ENCODE measurements around the gene MROH8.

The MROH8 gene

DNA sequence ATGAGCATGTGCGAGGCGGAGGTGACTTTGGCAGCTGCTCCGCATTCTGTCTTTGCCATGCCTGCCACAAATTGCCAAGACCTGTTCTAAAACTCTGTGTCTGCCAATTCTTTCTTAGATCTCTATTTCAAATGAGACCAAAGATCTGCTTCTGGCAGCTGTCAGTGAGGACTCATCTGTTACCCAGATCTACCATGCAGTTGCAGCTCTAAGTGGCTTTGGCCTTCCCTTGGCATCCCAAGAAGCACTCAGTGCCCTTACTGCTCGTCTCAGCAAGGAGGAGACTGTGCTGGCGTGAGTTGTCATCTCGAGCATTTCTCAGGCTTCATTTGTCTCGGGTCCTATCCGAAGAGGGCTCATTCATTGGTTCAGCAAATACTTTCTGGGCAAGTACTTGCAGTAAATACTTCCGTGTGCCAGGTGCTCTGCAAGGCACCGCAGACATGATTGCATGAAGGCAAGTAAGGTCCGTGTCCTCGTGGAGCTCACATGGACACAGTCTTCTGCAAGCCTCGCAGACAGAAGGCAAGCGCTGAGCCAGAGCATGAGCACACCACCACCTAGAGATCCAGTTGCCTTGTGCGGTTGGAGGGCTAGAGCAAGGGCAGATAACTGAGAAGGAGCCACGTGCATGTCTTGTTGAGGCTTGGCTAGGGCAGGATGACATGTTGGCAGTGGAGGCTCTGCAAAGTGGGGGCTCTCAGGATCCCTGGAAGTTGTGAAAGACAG, 19.7 kb upstream of the MROH8 start:
- DNase-seq: no peak

DNA sequence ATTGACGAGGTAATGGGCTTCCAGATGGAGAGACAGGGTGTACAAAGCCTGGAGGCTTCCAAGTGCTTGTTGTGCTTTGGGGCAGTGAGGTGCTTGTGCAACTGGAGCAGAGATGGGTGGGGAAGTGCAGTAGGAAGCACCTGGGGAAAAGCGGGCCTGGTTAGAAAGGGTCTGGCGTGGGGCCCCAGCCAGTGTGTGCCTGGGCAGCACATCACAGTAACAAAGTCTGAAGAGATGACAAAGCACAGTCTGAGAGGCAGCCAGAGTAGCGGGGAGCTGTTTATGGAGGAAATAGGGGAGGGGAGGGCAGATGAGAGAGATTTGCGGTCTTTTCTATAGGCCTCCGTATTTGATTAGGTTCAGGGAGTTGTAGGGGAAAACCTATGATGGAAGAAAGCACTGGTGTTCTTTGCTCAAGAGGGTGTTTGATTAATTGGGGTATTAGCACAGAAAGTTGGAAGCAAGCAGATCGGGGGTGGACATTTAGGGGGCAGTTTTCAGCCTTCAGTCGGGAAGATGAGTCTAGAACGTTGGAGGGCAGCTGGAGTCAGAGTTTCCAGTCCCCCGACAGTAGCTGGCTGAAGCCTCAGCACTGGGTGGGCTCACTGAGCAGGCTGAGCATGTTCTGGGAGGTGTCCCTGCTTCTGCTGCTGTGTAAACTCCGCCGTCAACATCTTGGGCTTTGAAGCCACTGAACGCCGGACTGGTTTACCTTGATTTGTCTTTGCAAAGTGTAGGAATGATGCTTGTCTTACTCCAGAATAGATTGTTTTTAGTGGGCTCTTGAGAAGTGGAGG, 15.5 kb upstream of the MROH8 start:
- DNase-seq: no peak

DNA sequence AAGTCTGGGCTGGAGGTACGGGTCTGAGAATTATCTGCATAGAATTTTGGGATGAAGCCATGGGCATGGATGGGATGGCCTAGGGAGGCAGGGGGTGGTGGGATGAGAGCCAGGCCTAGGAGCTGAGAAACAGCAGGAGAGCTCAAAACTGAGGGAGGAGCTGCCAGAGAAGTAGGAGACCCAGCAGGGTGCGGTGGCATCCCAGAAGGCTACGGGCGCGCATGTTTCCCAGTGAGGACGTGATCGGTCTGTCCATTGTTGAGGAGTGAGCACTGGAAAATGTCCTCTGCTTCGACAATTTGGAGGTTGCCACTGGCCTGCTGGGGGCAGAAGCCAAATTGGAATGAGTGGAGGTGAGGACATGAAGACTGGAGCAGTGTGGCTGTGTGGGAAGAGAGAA, 14.5 kb upstream of the MROH8 start:
- DNase-seq: no peak

DNA sequence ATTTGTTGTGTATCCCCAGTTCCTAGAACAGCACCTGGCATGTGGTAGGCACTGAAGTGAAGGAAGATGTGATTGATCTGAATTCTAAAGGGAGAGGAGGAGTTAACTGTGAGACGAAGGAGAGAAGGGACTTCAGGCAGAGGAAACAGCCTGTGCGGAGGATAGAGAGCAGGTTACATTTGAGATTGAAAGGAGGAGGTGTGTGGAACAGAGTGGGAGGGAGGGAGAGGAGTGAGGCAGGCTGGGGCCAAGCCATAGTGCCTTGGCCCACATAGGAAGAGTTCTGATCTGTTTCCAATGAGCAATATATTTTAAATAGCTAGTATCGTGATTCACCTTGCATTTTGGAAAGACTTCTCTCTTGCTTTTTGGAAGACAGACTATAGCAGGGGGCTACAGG, 13.9 kb upstream of the MROH8 start:
- DNase-seq: no peak

DNA sequence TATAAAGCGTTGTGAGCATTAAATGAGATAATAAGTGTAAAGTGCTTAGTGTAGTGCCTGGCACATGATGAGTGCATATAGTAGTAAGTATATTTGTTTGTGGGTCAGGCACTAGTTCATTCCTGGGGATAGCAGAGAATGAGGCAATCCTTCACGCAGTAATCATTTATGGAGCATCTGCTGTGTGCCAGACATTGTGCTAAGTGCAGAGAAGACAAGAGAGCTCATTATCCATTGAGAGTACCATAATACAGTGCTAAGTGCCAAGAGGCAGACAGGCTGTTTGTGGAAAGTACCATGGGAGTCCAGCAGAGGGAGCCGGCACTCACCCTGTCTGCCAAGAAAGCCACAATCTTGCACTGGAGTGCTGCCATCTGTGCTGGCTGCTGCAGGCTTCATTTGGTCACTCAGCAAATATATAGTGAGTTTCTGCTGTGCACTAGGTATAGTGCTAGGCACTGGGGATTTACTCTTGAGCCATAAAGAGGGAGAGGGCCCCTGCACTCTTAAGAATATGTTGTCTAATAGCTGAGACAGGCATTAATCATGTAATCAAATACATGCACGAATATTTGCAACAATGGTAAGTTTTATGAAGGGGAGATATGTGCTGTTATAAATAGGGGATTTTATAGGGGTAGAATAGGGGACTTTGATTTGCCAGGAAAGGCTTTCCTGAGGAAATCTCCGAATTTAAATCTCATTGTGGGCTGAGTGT, 12.9 kb upstream of the MROH8 start:
- peak; percentile 80 for DNase-seq

DNA sequence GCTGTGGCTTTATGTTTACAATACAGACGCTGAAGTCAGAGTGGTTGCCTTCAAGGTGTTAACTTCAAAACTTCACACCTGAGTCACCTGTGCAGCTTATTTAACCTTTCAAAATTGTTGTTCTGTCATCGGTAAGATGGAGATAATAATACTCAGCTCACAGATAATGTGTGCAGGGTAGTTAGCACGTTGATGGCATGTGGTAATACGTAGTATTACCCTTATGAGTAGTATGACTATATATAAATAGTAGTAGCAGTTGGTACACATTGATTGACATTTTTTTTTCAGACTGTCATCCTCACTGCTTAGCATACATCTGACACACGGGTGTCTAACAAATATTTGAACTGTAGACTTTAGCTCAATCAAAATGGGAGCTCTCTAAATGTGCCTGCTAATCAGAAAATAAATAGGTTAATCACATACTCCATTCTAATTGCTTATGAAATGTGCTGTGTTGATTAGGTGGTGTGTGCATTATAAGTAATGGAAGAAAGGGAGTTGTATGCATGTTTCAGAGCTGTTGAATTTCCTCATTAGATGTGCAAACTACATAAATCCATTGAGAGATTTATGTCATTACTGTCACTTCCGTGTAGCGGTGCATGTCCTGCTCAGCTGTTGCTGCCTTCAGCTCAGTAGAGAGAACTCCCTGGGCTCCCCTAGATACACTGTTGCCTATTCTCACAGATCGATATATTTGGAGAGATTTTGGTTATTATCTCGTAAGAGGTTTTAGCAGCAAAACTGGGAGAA, 11.2 kb upstream of the MROH8 start:
- no peak for DNase-seq

DNA sequence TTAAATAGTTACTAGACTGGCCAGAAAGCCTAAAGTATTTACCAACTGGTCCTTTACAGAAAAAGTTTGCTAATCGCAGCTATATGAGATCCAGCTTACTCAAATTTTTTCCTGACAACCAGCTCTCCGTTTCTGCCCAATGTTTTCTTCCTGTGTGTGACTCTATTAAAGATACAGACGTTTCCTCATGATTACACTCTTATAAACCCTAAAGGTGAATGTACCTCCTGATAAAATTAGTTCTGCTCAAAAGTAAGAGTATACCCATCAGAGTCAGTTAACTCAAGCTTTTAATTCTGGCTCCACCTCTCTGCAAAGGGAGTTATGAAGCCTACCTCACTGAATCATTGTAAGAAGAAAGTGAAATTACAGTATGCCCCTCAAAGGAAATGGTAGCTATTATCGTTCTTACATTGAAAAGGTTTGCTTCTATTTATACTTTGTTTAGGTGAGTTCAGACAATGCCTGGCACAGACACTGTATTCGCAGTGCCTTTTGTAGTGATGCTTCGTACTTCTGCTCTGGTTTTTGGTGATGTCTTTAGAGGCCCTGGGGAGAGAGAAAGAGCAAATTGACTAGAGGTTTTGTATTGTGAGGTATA, 10.2 kb upstream of the MROH8 start:
- DNase-seq: no peak

DNA sequence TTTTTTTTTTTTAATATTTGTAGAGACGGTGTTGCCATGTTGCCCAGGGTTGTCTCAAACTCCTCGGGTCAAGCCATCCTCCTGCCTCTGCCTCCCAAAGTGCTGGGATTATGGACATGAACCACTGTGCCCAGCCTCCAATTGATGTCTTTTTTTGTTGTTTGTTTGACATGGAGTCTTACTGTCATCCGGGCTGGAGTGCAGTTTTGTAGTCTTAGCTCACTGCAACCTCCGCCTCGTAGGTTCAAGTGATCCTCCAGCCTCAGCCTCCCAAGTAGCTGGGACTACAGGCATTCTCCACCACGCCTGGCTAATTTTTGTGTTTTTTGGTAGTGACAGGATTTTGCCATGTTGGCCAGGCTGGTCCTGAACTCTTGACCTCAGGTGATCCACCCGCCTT, 9.4 kb upstream of the MROH8 start:
- DNase-seq: no peak

DNA sequence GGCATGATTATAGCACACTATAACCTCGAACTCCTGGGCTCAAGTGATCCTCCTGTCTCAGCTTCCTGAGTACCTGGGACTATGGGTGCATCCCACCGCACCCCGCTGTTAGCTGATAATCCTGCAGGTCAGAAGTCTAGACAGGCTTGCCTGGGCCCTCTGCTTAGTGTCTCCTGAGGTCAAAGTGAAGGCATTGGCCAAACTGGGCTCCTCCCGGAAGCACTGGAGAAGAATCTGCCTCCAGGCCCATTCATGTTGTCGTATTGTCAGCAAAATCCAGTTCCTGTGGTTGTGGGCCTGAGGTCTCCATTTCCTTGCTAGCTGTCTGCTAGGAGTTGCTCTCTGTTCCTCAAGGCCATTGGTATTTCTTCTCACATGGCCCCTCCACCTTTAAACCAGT, 6.3 kb upstream of the MROH8 start:
- no peak for DNase-seq

DNA sequence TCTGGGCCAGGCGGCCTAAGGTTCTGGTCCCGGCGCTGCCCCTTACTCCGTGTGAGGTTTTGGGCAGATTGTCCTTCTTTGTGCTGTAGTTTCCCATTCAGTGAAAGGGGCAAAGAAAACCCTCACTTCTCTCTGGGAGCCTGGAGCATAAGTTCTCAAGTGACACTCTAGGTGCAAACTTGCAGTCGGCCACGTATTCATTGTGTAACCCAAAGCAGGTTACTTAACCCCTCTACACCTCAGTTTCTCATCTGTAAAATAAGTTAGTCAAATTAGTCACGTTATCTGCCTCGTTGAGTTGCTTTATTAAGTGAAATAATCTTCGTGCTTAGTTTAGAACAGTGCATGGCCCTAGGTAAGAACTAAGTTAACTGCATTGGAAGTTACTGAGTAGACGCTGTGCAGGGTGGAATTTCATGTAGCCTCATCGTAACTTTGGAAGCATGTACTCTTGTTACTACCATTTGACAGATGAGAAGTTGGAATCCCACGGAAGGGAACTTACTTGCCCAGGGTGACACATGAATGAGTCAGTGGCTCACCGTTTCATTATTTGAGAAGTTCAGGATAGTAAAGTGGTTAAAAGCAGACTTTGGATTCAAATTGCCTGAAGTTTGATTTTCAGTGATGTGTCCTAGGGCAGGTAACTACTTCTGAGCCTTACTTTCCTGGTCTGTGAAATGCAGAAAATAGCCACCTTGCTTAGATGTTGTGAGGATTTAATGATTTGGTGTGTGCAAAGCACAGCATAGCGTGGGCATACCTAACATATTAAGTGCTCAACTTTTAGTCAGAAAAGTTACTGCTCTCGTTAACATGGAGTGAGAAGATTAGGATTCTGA, 556 bp upstream of the MROH8 start:
- DNase-seq: no peak

DNA sequence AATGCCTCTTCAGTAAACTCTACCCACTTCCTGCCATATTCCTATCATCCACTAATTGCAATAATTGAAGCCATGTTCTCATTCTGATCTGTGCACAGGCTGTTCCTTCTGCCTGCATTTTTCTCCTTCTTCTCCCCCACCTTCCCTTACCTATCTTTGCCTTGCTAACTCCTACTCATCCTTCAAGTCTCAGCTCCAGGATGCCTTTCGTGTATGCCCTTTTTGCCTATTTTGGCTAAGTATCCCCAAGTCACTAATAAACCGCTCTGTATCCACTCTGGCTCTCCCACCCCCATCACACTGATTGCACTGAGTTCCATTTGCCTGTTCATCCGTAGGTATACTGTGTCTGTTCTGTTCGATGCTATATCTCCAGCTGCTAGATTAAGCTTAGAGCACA, 6.5 kb downstream of the MROH8 start:
- no peak for DNase-seq

DNA sequence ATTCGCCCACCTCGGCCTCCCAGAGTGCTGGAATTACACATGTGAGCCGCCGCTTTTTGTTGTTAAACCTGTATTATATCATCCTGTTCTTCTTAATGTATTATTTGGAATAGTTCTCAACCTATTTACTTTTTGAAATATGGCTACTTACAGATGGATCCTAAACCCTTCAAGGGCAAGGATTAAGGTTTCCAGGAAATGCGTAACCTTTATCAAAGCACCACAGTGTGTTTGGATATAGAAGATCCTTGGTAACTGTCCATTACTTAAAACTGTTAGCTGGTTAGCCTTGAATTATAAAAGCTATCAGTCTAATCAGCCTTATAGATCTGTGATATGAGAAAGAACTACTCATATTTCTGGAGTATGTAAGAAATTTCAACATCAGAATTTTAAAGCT, 12.5 kb downstream of the MROH8 start:
- no peak for DNase-seq

DNA sequence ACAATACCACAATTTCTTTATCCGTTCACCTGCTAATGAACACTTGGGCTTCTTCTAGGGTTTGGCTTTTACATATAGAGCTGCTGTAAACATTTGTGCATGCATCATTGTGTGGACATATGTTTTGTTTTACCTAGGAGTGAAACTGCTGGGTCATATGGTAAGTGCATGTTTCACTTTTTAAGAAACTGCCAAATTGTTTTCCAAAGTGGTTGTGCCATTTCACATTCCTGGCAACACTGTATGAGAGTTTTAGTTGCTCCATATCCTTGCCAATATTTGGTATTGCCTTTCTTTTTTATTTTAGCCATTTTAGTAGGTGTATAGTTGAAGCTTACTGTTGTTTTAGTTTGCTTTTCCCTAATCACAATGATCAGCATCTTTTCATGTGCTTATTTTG, 14.3 kb downstream of the MROH8 start:
- no peak for DNase-seq

DNA sequence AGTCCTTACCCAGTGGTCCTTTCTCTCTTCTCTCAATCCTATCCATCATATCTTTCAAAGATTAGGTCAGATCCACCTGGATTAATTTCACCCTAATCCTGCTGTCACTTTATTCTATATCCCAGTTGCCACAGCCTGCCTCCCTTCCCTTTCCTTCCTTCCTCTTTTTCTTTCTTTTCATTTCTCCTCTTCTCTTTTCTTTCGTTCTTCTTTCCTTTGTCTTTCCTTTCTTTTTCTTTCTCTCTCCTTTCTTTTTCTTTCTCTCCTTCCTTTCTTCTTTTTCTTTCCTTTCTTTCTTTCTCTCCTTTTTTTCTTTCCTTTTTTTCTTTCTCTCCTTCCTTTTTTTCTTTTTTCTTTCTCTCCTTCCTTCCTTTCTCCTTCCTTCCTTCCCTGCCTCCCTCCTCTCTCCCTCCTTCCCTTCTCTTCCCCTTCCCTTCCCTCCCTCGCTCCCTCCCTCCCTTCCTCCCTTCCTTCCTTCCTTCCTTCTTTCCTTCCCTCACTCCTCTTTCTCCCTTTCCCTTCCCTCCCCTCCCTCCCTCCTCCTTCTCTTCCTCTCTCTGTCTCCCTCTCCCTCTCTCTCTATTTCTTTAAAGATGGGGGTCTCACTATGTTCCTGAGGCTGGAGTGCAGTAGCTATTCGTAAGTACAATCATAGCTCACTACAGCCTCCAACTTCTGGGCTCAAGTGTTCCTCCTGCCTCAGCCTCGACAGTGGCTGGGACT, 15.4 kb downstream of the MROH8 start:
- no peak for DNase-seq

DNA sequence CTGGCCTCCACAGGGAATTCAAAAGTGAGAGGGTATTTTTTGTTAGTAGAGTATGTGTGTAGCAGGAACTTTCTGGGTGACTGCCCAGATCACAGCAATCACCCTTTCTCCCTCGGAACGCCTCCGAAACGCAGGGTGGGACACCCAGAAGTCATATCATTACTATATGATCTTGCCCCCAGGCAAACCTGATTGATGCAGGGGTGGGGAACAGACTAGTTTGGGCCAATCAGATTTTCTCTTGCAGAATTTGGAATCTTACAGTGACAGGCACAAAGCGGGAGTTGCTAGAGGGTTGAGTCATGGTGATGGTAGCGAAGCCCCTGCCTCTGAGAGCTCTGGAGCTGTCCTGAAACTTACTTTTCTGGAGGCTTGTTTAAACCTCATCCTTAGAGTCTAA, 16.7 kb downstream of the MROH8 start:
- no peak for DNase-seq

DNA sequence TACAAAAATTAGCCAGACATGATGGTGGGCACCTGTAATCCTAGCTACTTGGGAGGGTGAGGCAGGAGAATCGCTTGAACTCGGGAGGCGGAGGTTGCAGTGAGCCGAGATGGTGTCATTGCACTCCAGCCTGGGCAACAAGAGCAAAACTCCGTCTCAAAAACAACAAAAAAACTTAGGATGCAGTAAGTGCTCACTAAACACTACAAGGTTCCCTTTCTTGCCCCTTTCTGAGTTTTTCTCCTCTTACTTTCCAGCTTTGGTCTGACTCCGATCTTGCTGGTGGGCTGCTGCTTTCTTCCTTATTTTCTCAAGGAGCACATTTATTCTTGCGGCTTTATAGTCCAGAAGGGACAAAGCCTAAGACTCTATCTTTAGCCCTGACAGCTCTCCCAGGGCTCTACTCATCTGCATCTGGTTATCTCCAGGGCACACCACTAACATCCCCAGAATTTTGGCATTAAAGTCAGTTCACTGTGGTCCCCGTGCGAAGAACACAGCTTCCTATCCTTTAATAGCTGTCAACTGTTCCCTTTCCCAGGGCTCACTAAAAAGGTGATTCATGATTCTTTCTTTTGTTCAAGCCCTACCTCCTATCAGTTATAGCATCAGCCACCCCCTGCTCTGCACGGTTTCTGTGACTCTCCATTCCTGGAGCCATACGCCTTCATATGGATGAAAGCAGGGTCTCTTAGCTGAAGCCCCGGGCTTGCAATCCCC, 17.4 kb downstream of the MROH8 start:
- no peak for DNase-seq

DNA sequence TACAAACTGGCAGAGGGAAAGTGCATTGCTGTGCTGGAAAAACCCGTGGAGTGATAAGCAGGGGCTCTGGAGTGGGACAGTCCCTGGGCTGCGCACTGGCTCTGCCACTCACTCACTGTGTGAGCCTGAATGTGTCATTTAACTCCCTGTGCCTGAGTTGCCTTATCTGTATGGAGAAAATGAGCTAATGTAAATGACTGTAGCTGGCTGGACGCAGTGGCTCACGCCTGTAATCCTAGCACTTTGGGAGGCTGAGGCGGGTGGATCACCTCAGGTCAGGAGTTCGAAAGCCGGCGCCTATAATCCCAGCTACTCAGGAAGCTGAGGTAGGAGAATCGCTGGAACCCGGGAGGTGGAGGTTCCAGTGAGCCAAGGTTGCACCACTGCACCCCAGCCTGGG, 18.7 kb downstream of the MROH8 start:
- no peak for DNase-seq

DNA sequence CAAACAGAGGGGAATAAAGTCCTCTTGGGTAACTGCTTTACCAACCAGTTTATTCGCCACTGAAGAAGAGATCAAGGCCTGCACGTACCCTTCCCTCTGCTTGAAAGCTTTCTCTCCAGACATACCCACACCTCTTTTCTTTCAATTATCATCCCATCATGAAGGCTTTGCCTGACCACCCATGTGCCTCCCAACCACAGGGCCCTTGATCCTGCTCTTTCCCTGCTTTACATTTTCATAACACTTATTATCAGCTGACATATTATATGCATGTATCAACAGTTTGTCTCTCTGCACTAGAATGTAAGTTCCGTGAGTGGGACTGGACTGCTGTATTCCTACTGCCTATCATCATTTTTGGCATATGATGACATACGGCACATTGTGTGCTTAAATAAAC, 21.1 kb downstream of the MROH8 start:
- no peak for DNase-seq

DNA sequence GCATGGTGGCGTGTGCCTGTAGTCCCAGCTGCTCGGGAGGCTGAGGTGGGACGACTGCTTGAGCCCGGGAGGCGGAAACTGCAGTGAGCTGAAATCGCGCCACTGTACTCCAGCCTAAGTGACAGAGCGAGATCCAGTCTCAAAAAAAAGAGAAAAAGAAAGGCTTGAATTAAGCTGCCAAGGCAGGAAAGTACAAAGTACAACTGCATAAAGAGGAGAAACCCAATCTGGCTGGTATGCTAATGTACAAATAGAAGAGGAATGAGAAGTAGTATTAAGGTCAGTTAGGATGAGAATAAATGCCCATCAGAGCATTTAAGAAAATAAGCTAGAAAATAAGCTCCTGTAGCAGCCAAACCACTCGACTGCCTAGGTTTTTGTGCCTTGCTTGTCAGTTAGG, 23.4 kb downstream of the MROH8 start:
- DNase-seq: no peak

DNA sequence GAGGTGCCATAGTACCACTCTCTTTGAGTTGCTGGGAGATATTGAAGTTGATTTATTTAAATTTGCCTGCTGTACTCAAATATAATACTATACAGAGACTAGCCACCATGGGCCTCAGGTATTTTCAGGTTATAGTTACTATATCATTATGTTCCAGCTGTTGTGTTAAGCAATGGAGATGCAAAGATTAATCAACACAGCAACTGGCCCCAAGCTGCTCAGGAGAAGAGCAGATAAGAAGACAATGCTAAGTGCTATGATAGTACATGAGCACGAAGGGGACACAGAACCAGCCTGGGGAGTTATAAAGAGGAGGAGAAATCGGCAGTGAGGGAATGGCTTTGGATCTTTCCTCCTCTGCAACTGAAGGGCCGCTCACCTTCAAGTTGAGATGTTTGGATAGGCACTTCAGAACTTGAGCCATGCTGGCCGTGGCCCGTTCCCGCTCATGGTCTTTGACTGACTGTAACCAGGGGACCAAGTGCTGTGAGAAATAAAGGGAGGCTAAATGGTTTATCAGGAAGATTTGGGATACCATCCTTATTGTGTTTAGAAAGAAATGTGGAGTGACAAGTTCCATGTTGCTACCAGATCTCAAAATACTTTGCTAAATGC, 24.6 kb downstream of the MROH8 start:
- no peak for DNase-seq
